ENCODE measurements around the gene TSPAN9.

Gene TSPAN9

GRCh38 chr12:3263939-3264922 lies 187.1 kb downstream of the TSPAN9 start:
- no peak for TF ChIP-seq POLR2A (IDR thresholded peaks at IDR 0.05; ENCODE audit: low read depth, low read length)
- DNase-seq (ENCODE audit: insufficient read length, low spot score): no peak
- no peak for FAIRE-seq

- FAIRE-seq (no peak), DNase-seq (ENCODE audit: insufficient read length, low spot score) (no peak)
- no peak for TF ChIP-seq POLR2A (IDR thresholded peaks at IDR 0.05; ENCODE audit: low read depth, low read length)
These were observed 188.2 kb downstream of the TSPAN9 start for GRCh38 chr12:3265406-3265805.

GRCh38 chr12:3266638-3267037 lies 189.5 kb downstream of the TSPAN9 start:
- no peak for TF ChIP-seq POLR2A (IDR thresholded peaks at IDR 0.05; ENCODE audit: low read depth, low read length)
- FAIRE-seq (no peak), DNase-seq (ENCODE audit: insufficient read length, low spot score) (no peak)

- no peak for FAIRE-seq
These were observed 190.5 kb downstream of the TSPAN9 start for GRCh38 chr12:3267690-3268089.

GRCh38 chr12:3269594-3269993 lies 192.4 kb downstream of the TSPAN9 start:
- FAIRE-seq (no peak), DNase-seq (ENCODE audit: insufficient read length, low spot score) (no peak)
- TF ChIP-seq POLR2A (IDR thresholded peaks at IDR 0.05; ENCODE audit: low read depth, low read length): no peak

More at GRCh38 chr12:3267690-3268089, 190.5 kb downstream of the TSPAN9 start:
- no peak for TF ChIP-seq POLR2A (IDR thresholded peaks at IDR 0.05; ENCODE audit: low read depth, low read length)
- no peak for DNase-seq (ENCODE audit: insufficient read length, low spot score)

GRCh38 chr12:3271146-3271545 lies 194.0 kb downstream of the TSPAN9 start:
- no peak for DNase-seq (ENCODE audit: insufficient read length, low spot score)
- no peak for FAIRE-seq
- TF ChIP-seq POLR2A (IDR thresholded peaks at IDR 0.05; ENCODE audit: low read depth, low read length): no peak

GRCh38 chr12:3271639-3272038 lies 194.5 kb downstream of the TSPAN9 start:
- no peak for DNase-seq (ENCODE audit: insufficient read length, low spot score)
- no peak for TF ChIP-seq POLR2A (IDR thresholded peaks at IDR 0.05; ENCODE audit: low read depth, low read length)
- FAIRE-seq: no peak

GRCh38 chr12:3272958-3273357 lies 195.8 kb downstream of the TSPAN9 start:
- no peak for FAIRE-seq

GRCh38 chr12:3273409-3273853 lies 196.3 kb downstream of the TSPAN9 start:
- TF ChIP-seq POLR2A (IDR thresholded peaks at IDR 0.05; ENCODE audit: low read depth, low read length): no peak
- FAIRE-seq (peak; percentile 75), DNase-seq (ENCODE audit: insufficient read length, low spot score) (peak; percentile 95)

More at GRCh38 chr12:3272958-3273357, 195.8 kb downstream of the TSPAN9 start:
- no peak for TF ChIP-seq POLR2A (IDR thresholded peaks at IDR 0.05; ENCODE audit: low read depth, low read length)
- DNase-seq (ENCODE audit: insufficient read length, low spot score): peak; percentile 68

- TF ChIP-seq POLR2A (IDR thresholded peaks at IDR 0.05; ENCODE audit: low read depth, low read length): no peak
- FAIRE-seq (no peak), DNase-seq (ENCODE audit: insufficient read length, low spot score) (no peak)
These were observed 197.5 kb downstream of the TSPAN9 start for GRCh38 chr12:3274664-3275063.

GRCh38 chr12:3275171-3276041 lies 198.2 kb downstream of the TSPAN9 start:
- DNase-seq (ENCODE audit: insufficient read length, low spot score) (peak; percentile 71), FAIRE-seq (no peak)
- TF ChIP-seq POLR2A (IDR thresholded peaks at IDR 0.05; ENCODE audit: low read depth, low read length): no peak

- no peak for DNase-seq (ENCODE audit: insufficient read length, low spot score)
- TF ChIP-seq POLR2A (IDR thresholded peaks at IDR 0.05; ENCODE audit: low read depth, low read length): no peak
- FAIRE-seq: no peak
These were observed 199.0 kb downstream of the TSPAN9 start for GRCh38 chr12:3276226-3276625.

- TF ChIP-seq POLR2A (IDR thresholded peaks at IDR 0.05; ENCODE audit: low read depth, low read length): no peak
- FAIRE-seq: no peak
- no peak for DNase-seq (ENCODE audit: insufficient read length, low spot score)
These were observed 200.2 kb downstream of the TSPAN9 start for GRCh38 chr12:3277306-3277943.

Data from H54 (cell line).